ENCODE measurements around the gene SLCO3A1. TPM values are rescaled to one million over a fixed set of nuclear protein-coding genes. Genes with fewer than 3 reads are reported as not detected.
A peak's percentile ranks its signal among the peaks of the same experiment; 100 is the strongest.

Gene SLCO3A1
- total RNA-seq, 1 donor: 5.4 TPM

GRCh38 chr15:92163641-92164040 is 310.1 kb downstream of the SLCO3A1 start:
- Histone ChIP-seq H3K9me3 (ENCODE audit: low read depth, low read length) (no peaks in the 10 kb centered on the region), H3K79me2 (ENCODE audit: insufficient read depth, low read length) (no peaks in the 10 kb centered on the region), H4K20me1 (ENCODE audit: insufficient read depth, low read length) (no peaks in the 10 kb centered on the region), H3K4me1 (ENCODE audit: insufficient read depth, low read length) (peaks cover 3% of the 10 kb centered on the region), H3K4me2 (ENCODE audit: insufficient read depth, low read length) (no peak overlapping the region), H2AFZ (ENCODE audit: low read length) (no peak overlapping the region), H3K27ac (ENCODE audit: low read depth, low read length) (no peak overlapping the region), H3K27me3 (ENCODE audit: insufficient read depth, low read length) (no peaks in the 10 kb centered on the region), H3K36me3 (ENCODE audit: insufficient read depth, low read length) (no peaks in the 10 kb centered on the region), H3K4me3 (ENCODE audit: insufficient read depth, low read length) (no peak overlapping the region)
- no peak for DNase-seq (ENCODE audit: insufficient read length, low spot score, missing footprints)
- no peak for TF ChIP-seq CTCF (IDR thresholded peaks at IDR 0.05; ENCODE audit: extremely low read depth, low read depth, low read length)

DNA sequence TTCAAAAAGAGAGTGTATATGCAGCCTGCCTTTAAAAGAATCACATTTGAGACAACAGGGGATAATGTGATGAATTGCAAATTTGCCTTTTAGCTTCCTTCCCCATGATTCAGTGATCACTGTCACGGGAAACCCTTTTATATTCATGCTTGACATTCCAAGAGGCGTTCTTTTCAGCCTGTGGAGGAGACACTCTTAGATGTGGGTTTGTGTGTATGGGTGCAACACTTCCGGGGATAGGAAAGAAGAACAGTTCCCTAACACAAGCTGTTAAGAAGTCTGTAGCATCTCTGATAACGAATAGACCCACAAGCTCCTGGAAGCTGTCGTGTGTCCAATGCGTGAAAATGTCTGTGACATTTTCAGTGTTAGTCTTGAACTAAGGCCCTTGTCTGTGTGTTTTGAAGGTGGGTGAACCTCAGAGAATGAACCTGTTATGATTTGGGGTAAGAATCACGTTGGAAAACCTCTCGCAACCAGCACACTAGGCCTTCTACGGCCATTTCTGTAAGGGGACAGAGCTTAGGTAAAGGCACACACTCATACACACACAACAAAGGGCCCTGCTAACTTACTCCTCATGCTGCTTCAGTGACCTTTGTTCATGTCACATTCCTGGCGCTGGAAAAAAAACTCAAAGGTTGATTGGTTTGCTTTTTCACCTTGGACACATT is 311.0 kb downstream of the SLCO3A1 start:
- Histone ChIP-seq H2AFZ (ENCODE audit: low read length) (no peak overlapping the region), H3K9me3 (ENCODE audit: low read depth, low read length) (no peaks in the 10 kb centered on the region), H3K27me3 (ENCODE audit: insufficient read depth, low read length) (no peaks in the 10 kb centered on the region), H3K79me2 (ENCODE audit: insufficient read depth, low read length) (no peaks in the 10 kb centered on the region), H3K4me2 (ENCODE audit: insufficient read depth, low read length) (no peak overlapping the region), H4K20me1 (ENCODE audit: insufficient read depth, low read length) (no peaks in the 10 kb centered on the region), H3K4me1 (ENCODE audit: insufficient read depth, low read length) (peaks cover 3% of the 10 kb centered on the region), H3K36me3 (ENCODE audit: insufficient read depth, low read length) (no peaks in the 10 kb centered on the region), H3K27ac (ENCODE audit: low read depth, low read length) (no peak overlapping the region), H3K4me3 (ENCODE audit: insufficient read depth, low read length) (no peak overlapping the region)
- peak; percentile 65 for DNase-seq (ENCODE audit: insufficient read length, low spot score, missing footprints)
- TF ChIP-seq CTCF (IDR thresholded peaks at IDR 0.05; ENCODE audit: extremely low read depth, low read depth, low read length): no peak

GRCh38 chr15:92165001-92165346 is 311.5 kb downstream of the SLCO3A1 start:
- Histone ChIP-seq H3K36me3 (ENCODE audit: insufficient read depth, low read length) (no peaks in the 10 kb centered on the region), H3K27ac (ENCODE audit: low read depth, low read length) (no peak overlapping the region), H3K4me1 (ENCODE audit: insufficient read depth, low read length) (peaks cover 3% of the 10 kb centered on the region), H3K79me2 (ENCODE audit: insufficient read depth, low read length) (no peaks in the 10 kb centered on the region), H4K20me1 (ENCODE audit: insufficient read depth, low read length) (no peaks in the 10 kb centered on the region), H3K9me3 (ENCODE audit: low read depth, low read length) (no peaks in the 10 kb centered on the region), H2AFZ (ENCODE audit: low read length) (no peak overlapping the region), H3K27me3 (ENCODE audit: insufficient read depth, low read length) (no peaks in the 10 kb centered on the region), H3K4me2 (ENCODE audit: insufficient read depth, low read length) (no peak overlapping the region), H3K4me3 (ENCODE audit: insufficient read depth, low read length) (no peak overlapping the region)
- DNase-seq (ENCODE audit: insufficient read length, low spot score, missing footprints): no peak
- no peak for TF ChIP-seq CTCF (IDR thresholded peaks at IDR 0.05; ENCODE audit: extremely low read depth, low read depth, low read length)

DNA sequence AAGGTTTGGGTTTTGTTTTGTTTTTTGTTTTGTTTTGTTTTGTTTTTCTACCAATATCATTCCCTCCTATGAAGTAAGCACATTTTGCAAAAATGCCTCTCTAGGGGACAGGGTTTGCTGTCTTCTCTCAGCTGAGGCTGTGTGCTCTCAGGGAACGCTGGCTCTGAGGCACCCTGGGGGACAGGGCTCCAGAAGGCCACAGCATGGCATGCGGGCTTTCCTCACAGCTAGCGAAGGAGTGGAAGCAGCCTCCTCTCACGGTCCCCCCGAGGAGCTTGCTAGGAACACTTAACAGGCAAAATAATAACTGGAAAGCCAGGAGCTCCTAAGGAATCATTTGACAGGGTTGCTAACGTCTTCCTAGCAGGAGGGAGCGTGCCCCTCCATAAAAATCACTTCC is 312.5 kb downstream of the SLCO3A1 start:
- no peaks in the 10 kb centered on the region for H3K36me3 ChIP-seq (ENCODE audit: insufficient read depth, low read length)
- no peak overlapping the region for H2AFZ ChIP-seq (ENCODE audit: low read length)
- no peak overlapping the region for H3K27ac ChIP-seq (ENCODE audit: low read depth, low read length)
- DNase-seq (ENCODE audit: insufficient read length, low spot score, missing footprints): no peak
- H3K9me3 ChIP-seq (ENCODE audit: low read depth, low read length): no peaks in the 10 kb centered on the region
- H3K4me1 ChIP-seq (ENCODE audit: insufficient read depth, low read length): peaks cover 3% of the 10 kb centered on the region
- TF ChIP-seq CTCF (IDR thresholded peaks at IDR 0.05; ENCODE audit: extremely low read depth, low read depth, low read length): no peak
- H3K4me2 ChIP-seq (ENCODE audit: insufficient read depth, low read length): no peak overlapping the region
- no peaks in the 10 kb centered on the region for H3K79me2 ChIP-seq (ENCODE audit: insufficient read depth, low read length)
- no peak overlapping the region for H3K4me3 ChIP-seq (ENCODE audit: insufficient read depth, low read length)
- H4K20me1 ChIP-seq (ENCODE audit: insufficient read depth, low read length): no peaks in the 10 kb centered on the region
- H3K27me3 ChIP-seq (ENCODE audit: insufficient read depth, low read length): no peaks in the 10 kb centered on the region
